Keratinocyte (primary cell): ENCODE measurements around the gene STIP1. TPM values are rescaled to one million over a fixed set of nuclear protein-coding genes. Genes with fewer than 3 reads are reported as not detected.

Experiments used
- DNase-seq: peaks from one replicate; pipeline ENCODE4 v3.0.0-alpha.2; 2011; ENCODE audit warnings: low read depth, missing footprints, low spot score
- FAIRE-seq: peaks from 2 replicates; lab custom pipeline; 2011; peaks lifted over from hg19 to GRCh38; lab: Jason Lieb, UNC
- H2AFZ ChIP-seq: 2 replicates; pipeline ENCODE4 v1.6.0; 2012; ENCODE audit warnings: low read length, control low read depth, inconsistent platforms; ENCODE audit not compliant: control insufficient read depth
- H3K27ac ChIP-seq: 2 replicates; pipeline ENCODE4 v1.5.1; 2011; ENCODE audit warnings: low read length; ENCODE audit not compliant: control insufficient read depth, insufficient read depth
- H3K27me3 ChIP-seq: 3 replicates; pipeline ENCODE4 v1.6.0; 2011; ENCODE audit warnings: low read length; ENCODE audit not compliant: control insufficient read depth, insufficient read depth; ENCODE audit errors: extremely low read depth
- H3K36me3 ChIP-seq, 2 experiments: 2 replicates in 1 of 2; 3 replicates in 1 of 2; pipeline ENCODE4 v1.5.1; 2011; ENCODE audit warnings: low read length in 2 of 2, mild to moderate bottlenecking in 1 of 2; ENCODE audit not compliant: control insufficient read depth in 2 of 2, insufficient read depth in 2 of 2; ENCODE audit errors: extremely low read depth in 1 of 2
- H3K4me1 ChIP-seq: 3 replicates; pipeline ENCODE4 v1.5.1; 2011; ENCODE audit warnings: low read length; ENCODE audit not compliant: control insufficient read depth, insufficient read depth; ENCODE audit errors: extremely low read depth
- H3K4me2 ChIP-seq: 3 replicates; pipeline ENCODE4 v1.6.0; 2011; ENCODE audit warnings: low read depth, low read length; ENCODE audit not compliant: control insufficient read depth, insufficient read depth; ENCODE audit errors: extremely low read depth
- H3K4me3 ChIP-seq, 3 experiments: fragments of 200-600 bp in 1 of 3; sonication (generic) in 1 of 3; 2 replicates in 2 of 3; 3 replicates in 1 of 3; pipeline ENCODE4 v1.5.1; 2011 to 2016; ENCODE audit warnings: low read length in 3 of 3, mild to moderate bottlenecking in 3 of 3, control low read depth in 2 of 3, inconsistent platforms in 1 of 3, low read depth in 1 of 3, mixed read lengths in 1 of 3, mixed run types in 1 of 3, moderate library complexity in 1 of 3; ENCODE audit not compliant: control insufficient read depth in 2 of 3, insufficient read depth in 2 of 3; ENCODE audit errors: extremely low read depth in 1 of 3
- H3K79me2 ChIP-seq: 2 replicates; pipeline ENCODE4 v1.6.0; 2012; ENCODE audit warnings: low read length; ENCODE audit not compliant: control insufficient read depth, insufficient read depth
- H3K9ac ChIP-seq: 3 replicates; pipeline ENCODE4 v1.6.0; 2011; ENCODE audit warnings: low read length; ENCODE audit not compliant: control insufficient read depth, insufficient read depth; ENCODE audit errors: extremely low read depth
- H3K9me1 ChIP-seq: 3 replicates; pipeline ENCODE4 v1.6.0; 2011; ENCODE audit warnings: low read length; ENCODE audit not compliant: control insufficient read depth, insufficient read depth; ENCODE audit errors: extremely low read depth
- H3K9me3 ChIP-seq: 2 replicates; pipeline ENCODE4 v1.5.1; 2012; ENCODE audit warnings: low read depth, low read length; ENCODE audit not compliant: control insufficient read depth
- H4K20me1 ChIP-seq: 3 replicates; pipeline ENCODE4 v1.6.0; 2011; ENCODE audit warnings: low read length; ENCODE audit not compliant: control insufficient read depth, insufficient read depth; ENCODE audit errors: extremely low read depth
- EZH2 ChIP-seq: IDR thresholded peaks from one replicate; pipeline ENCODE4 v1.6.1; 2012; ENCODE audit warnings: inconsistent platforms, mild to moderate bottlenecking, low read length, moderate library complexity
- dilution Hi-C: fragments of 300-500 bp; cut with MboI; formaldehyde crosslinking; loops from one replicate; pipeline ENCODE4 v1.7.0; 2020; ENCODE audit warnings: low sequenced_read_pairs; ENCODE audit not compliant: extremely low pct_ligation_motif_present
- polyA plus RNA-seq, 5 experiments: library from polyadenylated mRNA; depleted of rRNA in 3 of 5; stranded (reverse) in 3 of 5; stranded (forward) in 1 of 5; unstranded in 1 of 5; fragments of >200 nt; gene quantifications; 1 replicate in 1 of 5; 2 replicates in 3 of 5; 3 replicates in 1 of 5; pipeline versions ENCODE4 v1.2.1 to v1.2.3, GENCODE V29; 2011 to 2012; ENCODE audit warnings: missing spikeins in 2 of 5, low read depth in 1 of 5, low replicate concordance in 1 of 5
- TF ChIP-seq, protein P1 (sequence below), 3 experiments: IDR thresholded peaks in 1 of 3; conservative IDR thresholded peaks in 1 of 3; optimal IDR thresholded peaks in 1 of 3; 2 replicates in 2 of 3; 3 replicates in 1 of 3; pipeline versions ENCODE3 to v1.5.1; 2011; ENCODE audit warnings: low read length in 3 of 3, mild to moderate bottlenecking in 3 of 3, moderate library complexity in 2 of 3, control low read depth in 1 of 3, inconsistent platforms in 1 of 3; ENCODE audit not compliant: insufficient read depth in 2 of 3; ENCODE audit errors: extremely low read depth in 1 of 3

Gene STIP1
- polyA plus RNA-seq, 1 donor (not counting 4 experiments of a cell fraction or from before 2014, with no cell fraction given), result 206 TPM

DNA sequence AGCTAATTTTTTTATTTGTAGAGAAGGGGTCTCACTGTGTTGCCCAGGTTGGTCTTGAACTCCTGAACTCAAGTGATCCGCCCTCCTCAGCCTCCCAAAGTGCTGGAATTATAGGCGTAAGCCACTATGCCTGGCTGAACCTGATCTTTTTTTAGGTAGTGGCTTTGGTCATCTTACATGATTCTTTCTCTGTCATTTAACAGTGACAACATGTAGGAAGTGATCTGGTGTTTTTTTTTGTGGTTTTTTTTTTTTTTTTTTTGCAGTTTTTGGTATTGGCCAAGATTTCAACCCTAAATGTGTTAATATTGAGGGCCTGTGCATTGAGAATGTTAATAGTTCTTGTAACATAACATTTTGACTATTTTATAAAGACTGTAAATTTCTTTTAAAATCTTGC is 12.5 kb downstream of the STIP1 start:
- dilution Hi-C loops, result no loop called here
- Histone ChIP-seq H3K9me3 (no peaks in the 10 kb centered on the region), H4K20me1 (peaks cover 4% of the 10 kb centered on the region), H3K79me2 (peaks cover 11% of the 10 kb centered on the region), H3K9ac (no peak overlapping the region), H3K9me1 (no peaks in the 10 kb centered on the region), H3K4me3 (no peak overlapping the region), H3K36me3 (peaks cover 46 to 79% of the 10 kb centered on the region in 2 experiments), H3K4me1 (no peaks in the 10 kb centered on the region), H3K27me3 (no peaks in the 10 kb centered on the region), H2AFZ (no peak overlapping the region), H3K4me2 (no peak overlapping the region), H3K27ac (no peak overlapping the region)
- TF ChIP-seq, protein P1, sequence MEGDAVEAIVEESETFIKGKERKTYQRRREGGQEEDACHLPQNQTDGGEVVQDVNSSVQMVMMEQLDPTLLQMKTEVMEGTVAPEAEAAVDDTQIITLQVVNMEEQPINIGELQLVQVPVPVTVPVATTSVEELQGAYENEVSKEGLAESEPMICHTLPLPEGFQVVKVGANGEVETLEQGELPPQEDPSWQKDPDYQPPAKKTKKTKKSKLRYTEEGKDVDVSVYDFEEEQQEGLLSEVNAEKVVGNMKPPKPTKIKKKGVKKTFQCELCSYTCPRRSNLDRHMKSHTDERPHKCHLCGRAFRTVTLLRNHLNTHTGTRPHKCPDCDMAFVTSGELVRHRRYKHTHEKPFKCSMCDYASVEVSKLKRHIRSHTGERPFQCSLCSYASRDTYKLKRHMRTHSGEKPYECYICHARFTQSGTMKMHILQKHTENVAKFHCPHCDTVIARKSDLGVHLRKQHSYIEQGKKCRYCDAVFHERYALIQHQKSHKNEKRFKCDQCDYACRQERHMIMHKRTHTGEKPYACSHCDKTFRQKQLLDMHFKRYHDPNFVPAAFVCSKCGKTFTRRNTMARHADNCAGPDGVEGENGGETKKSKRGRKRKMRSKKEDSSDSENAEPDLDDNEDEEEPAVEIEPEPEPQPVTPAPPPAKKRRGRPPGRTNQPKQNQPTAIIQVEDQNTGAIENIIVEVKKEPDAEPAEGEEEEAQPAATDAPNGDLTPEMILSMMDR (optimal IDR thresholded peaks at IDR 0.05 in 1 of 3, IDR thresholded peaks at IDR 0.05 in 1 of 3, conservative IDR thresholded peaks at IDR 0.05 in 1 of 3; ENCODE audit: extremely low read depth in 1 of 3, insufficient read depth in 2 of 3, low read length in 3 of 3), result no peak
- no peak for TF ChIP-seq EZH2
- no peak for DNase-seq
- FAIRE-seq, result no peak

DNA sequence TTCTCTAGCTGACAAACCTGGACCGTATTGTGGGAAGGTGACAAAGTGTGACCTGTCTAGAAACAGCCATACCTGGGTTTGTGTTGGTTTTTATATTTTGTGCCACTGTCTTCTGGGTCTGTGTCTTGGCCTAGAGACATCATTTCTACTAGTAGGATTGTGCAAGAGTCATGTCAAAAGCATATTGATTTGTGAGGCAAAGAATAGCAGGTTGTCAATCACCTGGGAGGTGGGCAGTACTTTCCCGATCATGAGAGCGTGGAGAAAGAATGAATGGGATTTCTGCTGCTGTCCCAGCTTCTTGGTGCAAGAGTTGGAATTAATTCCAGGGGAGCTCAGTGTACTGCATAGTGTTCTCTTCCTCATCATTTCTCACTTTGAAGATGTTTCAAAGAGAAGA is 15.6 kb downstream of the STIP1 start:
- FAIRE-seq (no peak), DNase-seq (no peak)
- peaks cover 44 to 74% of the 10 kb centered on the region in 2 experiments for H3K36me3 ChIP-seq
- no peaks in the 10 kb centered on the region for H3K4me1 ChIP-seq
- no peak overlapping the region for H3K27ac ChIP-seq
- no peak overlapping the region for H3K4me3 ChIP-seq
- peaks cover under 1% of the 10 kb centered on the region for H3K79me2 ChIP-seq
- no peak overlapping the region for H2AFZ ChIP-seq
- H4K20me1 ChIP-seq, result peaks cover 17% of the 10 kb centered on the region
- no peak overlapping the region for H3K4me2 ChIP-seq
- no peaks in the 10 kb centered on the region for H3K27me3 ChIP-seq
- no peak for TF ChIP-seq EZH2
- H3K9me1 ChIP-seq, result no peaks in the 10 kb centered on the region
- no peak overlapping the region for H3K9ac ChIP-seq
- no peaks in the 10 kb centered on the region for H3K9me3 ChIP-seq
- dilution Hi-C loops, result no loop called here

DNA sequence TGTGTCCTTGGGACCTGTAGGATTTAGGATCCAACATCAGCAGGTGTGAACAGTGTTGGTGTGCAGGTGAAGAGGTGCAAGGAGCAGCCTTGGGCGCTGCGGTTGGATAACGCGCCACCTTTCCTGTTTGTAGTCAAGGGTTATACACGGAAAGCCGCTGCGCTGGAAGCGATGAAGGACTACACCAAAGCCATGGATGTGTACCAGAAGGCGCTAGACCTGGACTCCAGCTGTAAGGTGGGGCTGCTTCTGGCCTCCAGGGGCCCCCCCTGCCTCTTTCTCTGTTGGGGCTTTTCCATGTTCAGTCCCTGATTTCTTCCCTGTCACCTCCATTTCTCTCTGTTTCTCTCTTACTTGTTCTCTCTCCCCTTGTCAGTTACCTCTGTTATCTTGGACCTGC is 17.0 kb downstream of the STIP1 start:
- DNase-seq (no peak), FAIRE-seq (no peak)
- no peaks in the 10 kb centered on the region for H3K4me1 ChIP-seq
- no peaks in the 10 kb centered on the region for H3K9me3 ChIP-seq
- H2AFZ ChIP-seq, result no peak overlapping the region
- no peak overlapping the region for H3K9ac ChIP-seq
- peaks cover 38 to 60% of the 10 kb centered on the region in 2 experiments for H3K36me3 ChIP-seq
- no peaks in the 10 kb centered on the region for H3K79me2 ChIP-seq
- H3K4me3 ChIP-seq, result no peak overlapping the region
- no peak overlapping the region for H3K4me2 ChIP-seq
- dilution Hi-C loops, result no loop called here
- no peaks in the 10 kb centered on the region for H3K27me3 ChIP-seq
- no peaks in the 10 kb centered on the region for H3K9me1 ChIP-seq
- H4K20me1 ChIP-seq, result peaks cover 17% of the 10 kb centered on the region
- H3K27ac ChIP-seq, result no peak overlapping the region
- TF ChIP-seq, protein P1 (optimal IDR thresholded peaks at IDR 0.05 in 1 of 3, IDR thresholded peaks at IDR 0.05 in 1 of 3, conservative IDR thresholded peaks at IDR 0.05 in 1 of 3; ENCODE audit: extremely low read depth in 1 of 3, insufficient read depth in 2 of 3, low read length in 3 of 3), result no peak
- TF ChIP-seq EZH2, result no peak
